SJCRH30 (cell line): ENCODE results near the gene DMBX1. TPM values are rescaled to one million over a fixed set of nuclear protein-coding genes. Genes with fewer than 3 reads are reported as not detected.

Experiments used
- DNase-seq, 2 experiments: peaks; one replicate each; pipeline ENCODE4 v3.0.0-alpha.2; 2015 to 2020
- H3K27ac ChIP-seq: fragments of 250-450 bp; sonication (Bioruptor Pico); 2 replicates; pipeline ENCODE4 v1.5.1; 2020; ENCODE audit warnings: mild to moderate bottlenecking, moderate library complexity
- H3K27me3 ChIP-seq: fragments of 250-450 bp; sonication (Bioruptor Pico); 2 replicates; pipeline ENCODE4 v1.5.1; 2020; ENCODE audit warnings: mild to moderate bottlenecking, moderate library complexity
- H3K36me3 ChIP-seq: fragments of 250-450 bp; sonication (Bioruptor Pico); 2 replicates; pipeline ENCODE4 v1.5.1; 2020; ENCODE audit warnings: mild to moderate bottlenecking, moderate library complexity
- H3K4me1 ChIP-seq: fragments of 250-450 bp; sonication (Bioruptor Pico); 2 replicates; pipeline ENCODE4 v1.5.1; 2020; ENCODE audit warnings: mild to moderate bottlenecking, moderate library complexity
- H3K4me3 ChIP-seq: fragments of 250-450 bp; sonication (Bioruptor Pico); 2 replicates; pipeline ENCODE4 v1.5.1; 2020; ENCODE audit warnings: mild to moderate bottlenecking, moderate library complexity
- H3K9me3 ChIP-seq: fragments of 250-450 bp; sonication (Bioruptor Pico); replicated peaks from 2 replicates; pipeline ENCODE4 v1.5.1; 2020; ENCODE audit warnings: mild to moderate bottlenecking, moderate library complexity
- total RNA-seq: library from RNA; depleted of rRNA; stranded (reverse); fragments of >200 nt; shearing (Covaris generic); gene quantifications from 2 replicates; pipeline ENCODE4 v1.2.3, GENCODE V29; 2014

DMBX1 gene
- total RNA-seq, 1 experiment from 2014 or later: not detected

DNA sequence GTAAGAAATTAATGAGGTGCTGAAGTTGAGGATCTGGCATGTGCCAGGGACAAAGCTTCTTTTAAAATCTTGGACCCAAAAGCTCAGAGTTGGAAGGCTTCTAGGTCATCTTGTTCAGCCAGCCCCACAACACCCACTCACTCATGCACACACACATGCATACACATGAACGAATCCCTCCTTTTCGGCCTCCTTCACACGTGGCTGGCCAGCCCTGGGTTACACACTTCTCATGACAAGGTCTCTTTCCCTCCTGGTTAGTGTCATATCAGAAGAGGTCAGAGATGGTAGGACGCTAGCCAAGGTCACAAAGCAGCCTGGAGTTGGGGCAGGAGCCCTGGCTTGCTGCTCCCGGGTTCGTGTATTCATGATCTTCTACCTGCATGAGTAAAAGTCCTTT lies 6.9 kb downstream of the DMBX1 start:
- Histone ChIP-seq H3K4me1 (no peaks in the 10 kb centered on the region), H3K27ac (no peak overlapping the region), H3K27me3 (peaks cover 38% of the 10 kb centered on the region)

DNA sequence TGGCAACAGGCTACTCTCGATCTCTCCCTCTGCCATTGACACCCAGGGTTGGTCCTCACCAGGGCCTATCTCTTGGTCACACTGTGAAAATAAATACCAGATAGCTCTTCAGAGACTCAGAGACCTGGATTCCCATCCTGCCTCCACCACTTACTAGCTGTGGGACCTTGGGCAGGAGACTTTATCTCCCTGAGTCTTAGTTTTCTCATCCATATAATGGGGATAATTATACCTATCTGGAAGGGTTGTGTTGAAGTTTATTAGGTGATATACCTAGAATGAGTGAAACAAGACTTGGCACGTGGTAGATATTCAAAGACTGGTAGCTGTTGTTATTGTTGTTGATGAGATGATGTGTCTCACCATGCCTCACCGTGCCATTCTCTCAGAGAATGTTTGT lies 7.4 kb downstream of the DMBX1 start:
- no peak overlapping the region for H3K27ac ChIP-seq
- DNase-seq: no peak
- peaks cover 33% of the 10 kb centered on the region for H3K27me3 ChIP-seq
- H3K36me3 ChIP-seq: no peaks in the 10 kb centered on the region
- no peaks in the 10 kb centered on the region for H3K9me3 ChIP-seq
- no peak overlapping the region for H3K4me3 ChIP-seq
- H3K4me1 ChIP-seq: no peaks in the 10 kb centered on the region

More for the DNA sequence above, 6.9 kb downstream of the DMBX1 start:
- Histone ChIP-seq H3K36me3 (no peaks in the 10 kb centered on the region), H3K9me3 (no peaks in the 10 kb centered on the region), H3K4me3 (no peak overlapping the region)
- DNase-seq: no peak

DNA sequence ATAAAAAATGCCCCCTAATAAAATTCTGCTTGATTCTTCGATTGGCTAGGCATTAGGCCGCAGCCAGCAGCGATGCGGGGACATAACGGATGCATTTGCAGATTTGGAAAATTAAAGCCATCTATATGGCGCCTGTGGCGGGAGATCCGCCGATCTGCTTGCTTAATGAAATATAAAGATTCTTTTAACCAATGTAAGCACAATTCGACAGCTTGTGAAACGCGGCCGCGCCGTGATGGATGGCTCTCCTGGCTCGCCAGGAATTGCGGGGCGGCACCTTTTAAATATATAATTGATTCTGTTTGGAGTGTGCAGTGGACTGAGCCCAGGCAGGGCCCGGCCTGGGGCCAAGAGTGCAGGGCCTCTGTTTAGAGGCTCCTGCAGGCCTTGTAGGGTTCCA lies 8.0 kb downstream of the DMBX1 start:
- Histone ChIP-seq H3K4me3 (no peak overlapping the region), H3K27ac (no peak overlapping the region), H3K27me3 (peaks cover 31% of the 10 kb centered on the region), H3K36me3 (no peaks in the 10 kb centered on the region), H3K9me3 (no peaks in the 10 kb centered on the region), H3K4me1 (no peaks in the 10 kb centered on the region)
- DNase-seq: no peak

DNA sequence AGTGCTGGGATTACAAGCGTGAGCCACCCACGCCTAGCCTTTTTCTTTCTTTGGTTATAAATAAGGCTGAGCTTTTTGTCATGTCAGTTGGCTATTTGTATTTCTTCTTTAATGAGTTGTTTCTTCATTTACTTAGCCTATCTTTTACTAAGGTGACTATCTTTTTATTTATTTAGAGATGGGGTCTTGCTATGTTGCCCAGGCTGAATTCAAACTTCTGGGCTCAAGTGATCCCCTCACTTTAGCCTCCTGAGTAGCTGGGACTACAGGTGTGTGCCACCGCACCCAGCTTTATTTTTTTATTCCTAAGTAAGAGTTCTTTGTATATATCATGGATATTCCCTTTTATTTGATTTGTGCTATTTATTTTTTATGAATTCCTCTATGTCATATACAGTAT lies 11.9 kb downstream of the DMBX1 start:
- no peak for DNase-seq
- no peaks in the 10 kb centered on the region for H3K4me1 ChIP-seq
- no peaks in the 10 kb centered on the region for H3K9me3 ChIP-seq
- no peaks in the 10 kb centered on the region for H3K36me3 ChIP-seq
- no peak overlapping the region for H3K27ac ChIP-seq
- H3K27me3 ChIP-seq: peaks cover 17% of the 10 kb centered on the region; the same call in 1 of the 2 replicates
- H3K4me3 ChIP-seq: no peak overlapping the region

DNA sequence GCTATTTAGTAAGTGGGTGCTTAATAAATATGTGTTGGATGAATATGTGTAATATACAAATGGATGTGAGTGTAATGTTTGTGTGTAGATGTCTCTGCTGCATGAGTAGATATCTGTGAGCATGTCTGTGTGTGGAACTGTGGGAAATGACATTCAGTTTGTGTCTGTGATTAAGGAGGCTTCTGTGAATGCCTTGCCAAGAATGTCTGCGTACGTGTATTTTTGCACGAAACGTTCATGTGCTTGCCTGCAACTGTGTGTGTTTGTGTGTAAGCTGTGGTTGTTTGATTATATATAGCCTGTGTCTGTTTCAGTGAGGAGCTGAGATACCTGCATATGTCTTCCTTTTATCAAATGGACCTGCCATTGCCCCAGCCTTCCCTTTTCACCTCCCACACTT lies 13.8 kb downstream of the DMBX1 start:
- 0 out of 2 replicates have a peak, but pooled peaks cover 8% of the 10 kb centered on the region for H3K27me3 ChIP-seq
- no peak overlapping the region for H3K4me3 ChIP-seq
- H3K36me3 ChIP-seq: no peaks in the 10 kb centered on the region
- H3K4me1 ChIP-seq: no peaks in the 10 kb centered on the region
- no peaks in the 10 kb centered on the region for H3K9me3 ChIP-seq
- H3K27ac ChIP-seq: no peak overlapping the region
- no peak for DNase-seq

DNA sequence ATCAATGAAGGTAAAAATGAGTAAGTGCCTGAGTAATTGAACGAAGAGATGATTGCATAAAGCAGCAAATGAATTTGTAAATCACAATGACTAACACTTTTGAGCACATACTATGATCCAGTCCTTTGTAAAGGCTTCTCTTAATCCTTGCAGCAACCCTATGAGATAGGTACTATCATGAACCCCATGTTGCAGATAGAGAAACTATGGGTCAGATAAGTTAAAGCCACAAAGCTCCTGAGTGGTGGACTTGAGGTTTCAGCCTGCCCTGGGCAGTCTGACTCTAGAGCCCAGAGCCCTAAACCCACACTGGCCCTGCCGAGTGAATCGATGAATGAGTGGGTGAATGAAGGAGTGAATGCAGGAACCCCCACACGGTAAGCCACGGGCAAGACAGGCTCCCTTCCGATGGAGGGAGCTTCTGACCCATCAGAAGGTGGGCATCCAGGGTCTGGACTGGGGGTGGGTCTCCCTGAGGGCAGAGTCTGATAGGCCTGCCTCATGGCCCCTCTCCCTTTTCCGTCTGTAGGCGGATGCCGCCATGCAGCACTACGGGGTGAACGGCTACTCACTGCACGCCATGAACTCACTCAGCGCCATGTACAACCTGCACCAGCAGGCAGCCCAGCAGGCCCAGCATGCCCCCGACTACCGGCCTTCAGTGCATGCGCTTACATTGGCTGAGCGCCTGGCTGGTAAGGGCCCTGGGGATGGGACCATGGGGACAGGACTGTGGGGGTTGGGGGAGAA lies 17.0 kb downstream of the DMBX1 start:
- H3K9me3 ChIP-seq: no peaks in the 10 kb centered on the region
- H3K27ac ChIP-seq: no peak overlapping the region
- H3K36me3 ChIP-seq: no peaks in the 10 kb centered on the region
- H3K4me1 ChIP-seq: no peaks in the 10 kb centered on the region
- H3K4me3 ChIP-seq: no peak overlapping the region
- 0 out of 2 replicates have a peak, but pooled peaks cover 8% of the 10 kb centered on the region for H3K27me3 ChIP-seq
- no peak for DNase-seq

DNA sequence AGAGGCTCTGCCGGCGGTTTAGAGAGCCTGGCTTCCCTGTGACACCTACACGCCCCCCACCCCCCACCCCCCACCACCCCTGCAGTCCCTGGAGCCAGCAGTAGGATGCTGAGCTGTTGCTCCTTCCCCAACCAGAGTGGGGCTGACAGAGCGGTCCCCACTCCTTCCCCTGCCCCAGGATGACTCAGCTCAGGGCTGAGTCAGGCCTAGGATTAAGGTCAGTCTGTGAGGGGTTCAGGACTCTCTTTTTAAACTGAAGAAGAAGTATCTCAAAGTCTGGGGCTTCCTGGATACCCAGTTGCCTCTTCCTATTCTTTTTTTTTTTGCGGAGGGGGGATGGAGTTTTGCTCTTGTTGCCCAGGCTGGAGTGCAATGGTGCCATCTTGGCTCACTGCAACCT lies 19.1 kb downstream of the DMBX1 start:
- Histone ChIP-seq H3K27ac (no peak overlapping the region), H3K9me3 (no peaks in the 10 kb centered on the region), H3K36me3 (no peaks in the 10 kb centered on the region), H3K4me1 (no peaks in the 10 kb centered on the region), H3K27me3 (peaks cover 18% of the 10 kb centered on the region; the same call in 1 of the 2 replicates), H3K4me3 (no peak overlapping the region)
- DNase-seq: no peak

DNA sequence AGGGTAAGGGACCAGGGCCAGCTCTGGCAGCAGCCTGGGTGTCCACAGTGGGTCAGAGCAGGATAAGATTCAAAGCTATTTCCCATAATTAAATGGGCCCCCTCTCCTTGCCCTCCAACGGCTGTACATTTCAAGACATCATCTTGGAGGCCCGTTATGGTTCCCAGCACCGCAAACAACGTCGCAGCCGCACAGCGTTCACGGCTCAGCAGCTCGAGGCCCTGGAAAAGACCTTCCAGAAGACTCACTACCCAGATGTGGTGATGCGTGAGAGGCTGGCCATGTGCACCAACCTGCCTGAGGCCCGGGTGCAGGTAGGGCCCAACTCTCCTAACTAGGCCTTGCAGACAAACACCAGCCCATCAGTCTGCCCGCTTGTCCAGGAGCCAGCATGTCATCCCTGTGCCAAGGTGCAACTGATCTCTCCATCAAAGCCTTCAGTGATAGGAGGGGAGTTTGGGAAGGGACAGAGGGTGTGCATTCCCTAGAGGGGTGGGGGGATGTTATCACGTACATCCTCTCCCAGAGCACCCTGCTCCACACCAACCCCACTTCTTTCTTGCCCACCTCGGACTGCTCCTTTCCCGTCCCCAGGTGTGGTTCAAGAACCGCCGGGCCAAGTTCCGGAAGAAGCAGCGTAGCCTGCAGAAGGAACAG lies 20.8 kb downstream of the DMBX1 start:
- Histone ChIP-seq H3K27me3 (peaks cover 30% of the 10 kb centered on the region; the same call in 1 of the 2 replicates), H3K36me3 (no peaks in the 10 kb centered on the region), H3K4me3 (no peak overlapping the region), H3K4me1 (no peaks in the 10 kb centered on the region), H3K27ac (no peak overlapping the region), H3K9me3 (no peaks in the 10 kb centered on the region)
- DNase-seq: no peak

DNA sequence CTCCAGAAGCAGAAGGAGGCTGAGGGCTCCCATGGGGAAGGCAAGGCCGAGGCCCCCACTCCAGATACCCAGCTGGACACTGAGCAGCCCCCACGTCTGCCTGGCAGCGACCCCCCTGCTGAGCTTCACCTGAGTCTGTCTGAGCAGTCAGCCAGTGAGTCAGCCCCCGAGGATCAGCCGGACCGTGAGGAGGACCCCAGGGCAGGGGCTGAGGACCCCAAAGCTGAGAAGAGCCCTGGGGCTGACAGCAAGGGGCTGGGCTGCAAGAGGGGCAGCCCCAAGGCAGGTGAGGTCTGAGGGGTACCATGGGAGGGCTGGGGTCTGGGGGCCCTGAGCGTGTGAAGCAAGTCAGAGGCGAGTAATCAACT lies 21.3 kb downstream of the DMBX1 start:
- H3K4me1 ChIP-seq: no peaks in the 10 kb centered on the region
- H3K27me3 ChIP-seq: peaks cover 30% of the 10 kb centered on the region; the same call in 1 of the 2 replicates
- no peak overlapping the region for H3K27ac ChIP-seq
- H3K9me3 ChIP-seq: no peaks in the 10 kb centered on the region
- no peak overlapping the region for H3K4me3 ChIP-seq
- no peaks in the 10 kb centered on the region for H3K36me3 ChIP-seq
- DNase-seq: no peak

DNA sequence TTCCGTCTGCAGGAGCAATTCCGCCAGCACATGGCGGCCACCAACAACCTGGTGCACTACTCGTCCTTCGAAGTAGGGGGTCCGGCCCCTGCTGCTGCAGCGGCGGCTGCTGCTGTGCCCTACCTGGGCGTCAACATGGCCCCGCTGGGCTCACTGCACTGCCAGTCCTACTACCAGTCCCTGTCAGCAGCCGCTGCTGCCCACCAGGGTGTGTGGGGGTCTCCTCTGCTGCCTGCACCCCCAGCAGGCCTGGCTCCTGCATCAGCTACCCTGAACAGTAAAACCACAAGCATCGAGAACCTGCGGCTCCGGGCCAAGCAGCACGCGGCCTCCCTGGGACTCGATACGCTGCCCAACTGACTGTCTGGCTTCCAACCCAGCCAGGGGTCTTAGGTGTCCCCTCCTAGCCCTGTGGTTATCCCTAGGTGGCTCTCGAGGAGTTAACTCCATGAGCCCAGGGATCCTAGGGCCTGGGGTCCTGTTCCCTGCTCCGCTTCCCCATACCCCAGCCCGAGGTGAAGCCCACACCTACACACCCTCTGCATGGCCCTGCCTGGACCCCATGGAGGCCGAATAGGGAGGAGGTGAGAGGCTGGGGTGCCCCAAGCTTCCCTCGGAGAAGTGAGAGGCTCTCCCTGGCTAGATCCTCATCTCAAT lies 22.6 kb downstream of the DMBX1 start:
- H3K36me3 ChIP-seq: no peaks in the 10 kb centered on the region
- H3K27me3 ChIP-seq: peaks cover 33% of the 10 kb centered on the region; the same call in 1 of the 2 replicates
- no peak overlapping the region for H3K4me3 ChIP-seq
- no peaks in the 10 kb centered on the region for H3K4me1 ChIP-seq
- H3K9me3 ChIP-seq: no peaks in the 10 kb centered on the region
- H3K27ac ChIP-seq: no peak overlapping the region
- no peak for DNase-seq

DNA sequence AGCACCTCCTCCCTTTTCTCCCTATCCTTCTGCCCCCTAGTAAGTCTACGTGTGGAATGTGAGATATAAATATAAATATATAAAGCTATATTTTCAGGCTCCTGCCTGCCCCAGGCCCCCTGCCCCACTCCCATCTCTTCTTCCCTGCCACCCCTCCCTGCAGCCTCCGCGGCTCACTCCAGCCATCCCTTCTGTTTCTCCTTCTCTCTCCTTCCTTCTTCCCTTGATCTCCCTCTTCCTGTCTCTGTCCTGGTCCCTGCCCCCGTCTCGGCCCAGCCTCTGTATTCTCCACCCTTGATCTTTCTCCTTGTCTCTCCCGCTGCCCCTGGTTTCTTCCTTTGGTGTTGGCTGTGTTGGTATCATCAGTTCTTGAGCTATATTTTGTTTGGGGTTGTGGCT lies 23.2 kb downstream of the DMBX1 start:
- H3K36me3 ChIP-seq: no peaks in the 10 kb centered on the region
- no peaks in the 10 kb centered on the region for H3K9me3 ChIP-seq
- peaks cover 36% of the 10 kb centered on the region; the same call in 1 of the 2 replicates for H3K27me3 ChIP-seq
- H3K4me1 ChIP-seq: no peaks in the 10 kb centered on the region
- no peak for DNase-seq
- no peak overlapping the region for H3K27ac ChIP-seq
- H3K4me3 ChIP-seq: no peak overlapping the region

DNA sequence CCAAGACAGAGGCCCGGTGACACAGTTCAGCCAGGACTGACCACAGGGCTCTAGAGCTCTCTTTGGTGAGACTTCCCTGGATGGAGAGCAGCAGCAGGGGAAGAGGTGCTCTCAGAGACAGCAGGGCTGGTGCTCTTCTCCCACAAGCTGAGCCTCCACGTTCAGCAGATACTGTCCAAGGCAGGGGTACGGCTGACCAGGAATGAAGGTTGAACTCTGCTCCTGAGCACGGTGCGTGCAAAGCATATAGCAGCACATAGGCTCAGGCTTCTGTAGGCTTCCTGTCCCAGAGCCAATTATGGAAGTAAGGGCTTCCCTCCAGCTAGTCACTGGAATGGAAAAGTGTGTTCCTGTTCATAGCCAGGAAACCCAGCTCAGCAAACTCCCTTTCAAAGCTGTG lies 23.9 kb downstream of the DMBX1 start:
- H3K36me3 ChIP-seq: no peaks in the 10 kb centered on the region
- H3K27ac ChIP-seq: no peak overlapping the region
- no peak overlapping the region for H3K4me3 ChIP-seq
- no peaks in the 10 kb centered on the region for H3K4me1 ChIP-seq
- no peak for DNase-seq
- no peaks in the 10 kb centered on the region for H3K9me3 ChIP-seq
- H3K27me3 ChIP-seq: peaks cover 36% of the 10 kb centered on the region; the same call in 1 of the 2 replicates

DNA sequence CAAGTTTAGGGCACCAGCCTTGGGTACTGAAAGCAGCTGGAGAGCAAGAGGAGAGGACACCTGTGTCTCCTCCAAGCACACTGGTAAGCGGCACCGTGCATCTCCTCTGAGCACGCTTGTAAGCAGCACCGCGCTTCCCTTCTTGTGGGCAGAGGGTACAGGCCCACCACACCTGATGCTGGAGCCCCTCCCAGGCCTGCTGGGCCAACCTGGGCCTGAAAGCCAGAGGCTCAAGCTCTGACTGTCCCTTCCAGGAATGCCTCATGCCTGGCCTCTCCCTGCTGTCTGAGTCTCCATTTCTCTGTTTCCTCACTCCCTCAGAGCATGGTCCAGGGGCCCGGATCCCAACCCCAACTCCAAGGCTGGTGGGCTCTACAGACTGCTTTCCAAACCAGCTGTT lies 25.9 kb downstream of the DMBX1 start:
- H3K27ac ChIP-seq: no peak overlapping the region

DNA sequence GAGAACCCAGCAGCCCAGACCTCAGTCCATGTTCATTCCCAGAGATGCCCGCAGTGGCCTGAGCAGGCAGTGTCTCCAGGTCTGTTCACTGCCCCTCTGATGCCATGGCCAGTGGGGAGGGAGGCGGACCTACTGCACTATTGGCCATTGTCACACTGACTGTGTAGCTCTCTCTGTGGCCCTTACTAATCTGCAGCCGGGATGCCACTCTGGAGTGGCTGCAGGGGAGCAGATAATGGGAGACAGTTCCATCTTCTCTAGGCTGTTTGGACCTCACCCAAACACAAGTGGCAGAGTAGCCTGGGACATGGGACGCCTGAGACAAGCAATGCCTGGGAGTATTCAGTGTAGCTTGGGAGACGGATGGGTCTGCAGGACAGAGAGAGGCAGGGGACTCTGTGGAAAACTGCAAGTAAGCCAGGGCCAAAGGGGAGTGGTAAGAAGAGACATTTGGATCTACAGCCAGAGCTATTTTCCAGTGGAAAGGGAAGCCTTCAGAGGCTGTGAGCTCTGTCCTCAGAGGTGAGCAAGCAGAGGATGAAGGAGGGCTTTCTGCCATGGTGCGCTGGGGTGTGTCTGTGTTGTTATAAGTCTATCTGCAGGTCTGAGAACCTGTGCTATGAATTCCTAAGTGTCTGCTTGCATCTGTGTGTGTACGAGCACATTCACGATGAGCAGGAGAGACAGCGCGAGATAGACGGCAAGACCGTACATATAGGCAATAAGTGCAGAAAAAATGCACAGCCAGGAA lies 26.7 kb downstream of the DMBX1 start:
- no peak for DNase-seq
- H3K9me3 ChIP-seq: no peaks in the 10 kb centered on the region
- H3K36me3 ChIP-seq: no peaks in the 10 kb centered on the region
- H3K27me3 ChIP-seq: peaks cover 28% of the 10 kb centered on the region; the same call in 1 of the 2 replicates
- peaks cover 15% of the 10 kb centered on the region for H3K4me1 ChIP-seq
- H3K27ac ChIP-seq: no peak overlapping the region
- no peak overlapping the region for H3K4me3 ChIP-seq

More for the DNA sequence above, 25.9 kb downstream of the DMBX1 start:
- Histone ChIP-seq H3K9me3 (no peaks in the 10 kb centered on the region), H3K4me1 (peaks cover 10% of the 10 kb centered on the region), H3K4me3 (no peak overlapping the region), H3K27me3 (peaks cover 34% of the 10 kb centered on the region; the same call in 1 of the 2 replicates), H3K36me3 (no peaks in the 10 kb centered on the region)
- no peak for DNase-seq
